AG10803 (cell line): ENCODE results near the gene LMTK3.

ENCODE experiments used
- DNase-seq: peaks from one replicate; pipeline ENCODE4 v3.0.0; 2010; ENCODE audit warnings: low read depth
- H3K4me3 ChIP-seq: 2 replicates; pipeline ENCODE4 v1.5.1; 2011; ENCODE audit warnings: mild to moderate bottlenecking, low read length, control low read depth
- TF ChIP-seq, protein P1 (sequence below): conservative IDR thresholded peaks from 2 replicates; pipeline ENCODE4 v1.5.1; 2011; ENCODE audit warnings: mild to moderate bottlenecking, low read length, control low read depth, inconsistent platforms

LMTK3 gene

DNA sequence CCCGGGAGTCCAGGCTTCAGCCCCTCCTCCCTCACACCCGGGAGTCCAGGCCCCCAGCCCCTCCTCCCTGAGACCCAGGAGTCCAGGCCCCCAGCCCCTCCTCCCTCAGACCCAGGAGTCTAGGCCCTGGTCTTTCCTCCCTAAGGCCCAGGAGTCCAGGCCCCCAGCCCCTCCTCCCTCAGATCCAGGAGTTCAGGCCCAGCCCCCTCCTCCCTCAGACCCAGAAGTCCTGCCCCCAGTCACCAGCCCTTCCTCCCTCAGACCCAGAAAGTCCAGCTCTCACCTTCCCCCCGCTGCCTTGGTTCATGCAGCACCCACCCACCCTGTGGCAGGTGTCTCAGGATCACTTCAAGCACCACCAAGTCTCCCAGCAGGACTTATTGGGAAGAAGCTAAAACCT, 28.3 kb downstream of the LMTK3 start:
- no peak for DNase-seq
- no peak overlapping the region for H3K4me3 ChIP-seq
- TF ChIP-seq, protein P1, sequence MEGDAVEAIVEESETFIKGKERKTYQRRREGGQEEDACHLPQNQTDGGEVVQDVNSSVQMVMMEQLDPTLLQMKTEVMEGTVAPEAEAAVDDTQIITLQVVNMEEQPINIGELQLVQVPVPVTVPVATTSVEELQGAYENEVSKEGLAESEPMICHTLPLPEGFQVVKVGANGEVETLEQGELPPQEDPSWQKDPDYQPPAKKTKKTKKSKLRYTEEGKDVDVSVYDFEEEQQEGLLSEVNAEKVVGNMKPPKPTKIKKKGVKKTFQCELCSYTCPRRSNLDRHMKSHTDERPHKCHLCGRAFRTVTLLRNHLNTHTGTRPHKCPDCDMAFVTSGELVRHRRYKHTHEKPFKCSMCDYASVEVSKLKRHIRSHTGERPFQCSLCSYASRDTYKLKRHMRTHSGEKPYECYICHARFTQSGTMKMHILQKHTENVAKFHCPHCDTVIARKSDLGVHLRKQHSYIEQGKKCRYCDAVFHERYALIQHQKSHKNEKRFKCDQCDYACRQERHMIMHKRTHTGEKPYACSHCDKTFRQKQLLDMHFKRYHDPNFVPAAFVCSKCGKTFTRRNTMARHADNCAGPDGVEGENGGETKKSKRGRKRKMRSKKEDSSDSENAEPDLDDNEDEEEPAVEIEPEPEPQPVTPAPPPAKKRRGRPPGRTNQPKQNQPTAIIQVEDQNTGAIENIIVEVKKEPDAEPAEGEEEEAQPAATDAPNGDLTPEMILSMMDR: no peak

DNA sequence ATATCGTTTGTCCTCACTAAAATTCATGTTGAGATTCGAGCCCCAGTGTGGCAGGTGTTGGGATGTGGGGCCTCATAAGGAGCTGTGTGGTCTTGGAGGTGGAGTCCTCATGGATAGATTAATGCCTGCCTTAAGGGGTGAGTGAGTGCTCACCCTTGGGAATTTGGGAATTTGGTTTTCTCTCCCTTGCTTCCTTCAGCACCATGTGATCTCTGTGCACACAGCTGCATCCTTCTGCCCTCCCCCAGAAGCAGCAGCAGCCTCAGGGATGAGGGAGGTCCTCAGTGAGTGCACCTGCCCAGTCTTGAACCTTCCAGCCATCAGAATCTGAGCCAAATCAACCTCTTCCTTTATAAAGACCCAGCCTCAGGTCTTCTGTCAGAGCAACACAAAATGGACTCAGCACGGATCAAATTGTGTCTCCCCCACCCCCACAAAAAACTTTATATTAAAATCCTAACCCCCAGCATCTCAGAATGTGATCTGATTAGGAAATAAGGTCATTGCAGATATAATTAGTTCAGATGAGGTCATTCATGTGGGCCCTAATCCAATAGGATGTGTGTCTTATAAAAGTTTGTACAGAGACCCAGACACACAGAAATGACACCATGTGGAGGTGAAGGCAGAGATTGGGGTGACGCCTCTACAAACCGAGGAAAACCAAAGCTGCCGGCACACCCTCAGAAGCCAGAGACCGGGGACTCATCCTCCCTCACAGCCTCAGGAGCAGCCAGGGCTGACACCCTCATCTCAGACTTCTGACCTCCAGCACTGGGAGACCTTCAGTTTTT, 29.6 kb downstream of the LMTK3 start:
- no peak overlapping the region for H3K4me3 ChIP-seq
- TF ChIP-seq, protein P1: no peak
- peak; percentile 55 for DNase-seq

DNA sequence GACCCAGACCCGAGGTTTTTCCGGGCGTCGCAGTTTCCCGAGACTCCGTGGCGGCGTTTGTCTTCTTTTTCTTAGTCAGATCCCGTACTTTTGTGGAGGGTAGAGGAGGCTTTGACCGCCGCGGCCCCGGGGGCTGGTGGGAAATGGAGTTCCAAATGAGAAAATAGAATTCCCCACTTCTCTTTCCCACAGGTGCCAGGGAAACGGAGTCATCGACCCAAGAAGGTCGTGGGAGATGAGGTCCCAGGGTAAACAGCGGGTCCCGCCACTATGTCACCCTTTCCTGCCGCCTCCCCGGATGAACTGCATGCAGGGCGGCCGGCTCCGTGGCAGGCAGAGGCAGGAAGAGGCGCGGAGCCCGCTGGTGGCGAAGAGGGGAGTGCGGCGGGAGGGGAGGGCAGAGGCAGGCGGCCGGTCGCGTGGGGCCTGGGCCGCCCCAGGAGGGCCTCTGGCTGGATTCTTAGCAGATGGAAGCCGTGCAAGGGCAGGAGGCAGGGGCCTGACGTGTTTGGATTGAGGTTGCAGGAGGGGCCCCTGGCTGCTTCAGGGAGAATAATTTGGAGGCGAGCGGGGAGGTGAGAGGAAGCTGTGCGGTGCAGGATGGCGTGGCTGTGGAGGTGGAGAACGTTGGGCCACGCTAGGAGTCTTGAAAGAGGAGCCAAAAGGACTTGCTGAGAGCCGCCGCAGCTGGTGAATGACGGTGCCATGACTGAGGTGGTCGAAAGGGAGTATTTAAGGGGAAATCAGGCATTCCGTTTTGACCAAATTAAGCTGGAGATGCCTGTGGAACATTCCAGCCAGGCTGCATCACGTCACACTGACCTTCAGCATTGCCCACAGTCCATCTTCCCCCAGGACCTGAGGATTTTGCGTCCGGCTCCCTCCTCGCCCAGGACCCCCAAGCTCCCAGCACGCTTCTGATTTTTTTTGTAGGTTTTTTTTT, 30.8 kb downstream of the LMTK3 start:
- peak overlapping the region; percentile 50 for H3K4me3 ChIP-seq
- TF ChIP-seq, protein P1: no peak
- peak; percentile 64 for DNase-seq

DNA sequence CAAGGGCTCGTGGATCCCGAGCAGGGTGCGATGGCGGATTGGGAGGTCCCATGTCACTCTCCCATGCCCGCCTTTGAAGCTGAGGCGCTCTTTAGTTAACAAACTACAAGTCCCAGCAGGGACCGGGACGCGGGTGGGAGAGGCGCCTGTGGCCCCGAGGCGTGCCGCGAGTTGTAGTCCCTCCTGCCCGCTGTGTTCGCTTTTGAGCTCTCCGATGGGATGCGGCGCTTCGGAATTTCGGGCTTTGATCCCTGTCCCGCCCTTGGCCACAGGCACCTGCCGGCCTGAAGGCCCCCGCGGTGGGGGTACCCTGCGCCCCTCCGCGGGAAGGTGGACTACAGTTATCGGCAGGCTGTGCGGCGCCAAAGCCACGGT, 31.5 kb downstream of the LMTK3 start:
- TF ChIP-seq, protein P1: no peak
- H3K4me3 ChIP-seq: peak overlapping the region; percentile 50
- peak; percentile 41 for DNase-seq

DNA sequence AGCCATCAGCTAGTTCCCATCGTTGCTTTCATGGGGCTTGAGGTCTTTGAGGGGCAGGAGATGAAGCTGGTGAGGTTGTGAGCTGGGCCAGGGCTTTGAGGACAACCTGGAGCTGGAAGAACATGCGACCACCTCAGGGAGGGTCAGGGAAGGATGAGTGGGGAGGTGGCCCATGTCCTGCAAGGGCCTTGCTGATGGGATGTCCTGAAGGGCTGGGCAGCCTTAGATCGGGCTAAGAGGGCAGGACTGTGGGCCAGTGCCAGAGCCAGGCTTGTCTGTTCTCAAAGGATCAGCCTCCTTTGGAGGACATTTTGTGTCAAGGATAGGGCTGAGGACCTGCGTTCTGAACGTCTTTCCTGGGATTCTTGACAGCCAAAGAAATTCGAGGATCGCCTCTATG, 31.9 kb downstream of the LMTK3 start:
- H3K4me3 ChIP-seq: no peak overlapping the region
- DNase-seq: no peak
- TF ChIP-seq, protein P1: no peak

DNA sequence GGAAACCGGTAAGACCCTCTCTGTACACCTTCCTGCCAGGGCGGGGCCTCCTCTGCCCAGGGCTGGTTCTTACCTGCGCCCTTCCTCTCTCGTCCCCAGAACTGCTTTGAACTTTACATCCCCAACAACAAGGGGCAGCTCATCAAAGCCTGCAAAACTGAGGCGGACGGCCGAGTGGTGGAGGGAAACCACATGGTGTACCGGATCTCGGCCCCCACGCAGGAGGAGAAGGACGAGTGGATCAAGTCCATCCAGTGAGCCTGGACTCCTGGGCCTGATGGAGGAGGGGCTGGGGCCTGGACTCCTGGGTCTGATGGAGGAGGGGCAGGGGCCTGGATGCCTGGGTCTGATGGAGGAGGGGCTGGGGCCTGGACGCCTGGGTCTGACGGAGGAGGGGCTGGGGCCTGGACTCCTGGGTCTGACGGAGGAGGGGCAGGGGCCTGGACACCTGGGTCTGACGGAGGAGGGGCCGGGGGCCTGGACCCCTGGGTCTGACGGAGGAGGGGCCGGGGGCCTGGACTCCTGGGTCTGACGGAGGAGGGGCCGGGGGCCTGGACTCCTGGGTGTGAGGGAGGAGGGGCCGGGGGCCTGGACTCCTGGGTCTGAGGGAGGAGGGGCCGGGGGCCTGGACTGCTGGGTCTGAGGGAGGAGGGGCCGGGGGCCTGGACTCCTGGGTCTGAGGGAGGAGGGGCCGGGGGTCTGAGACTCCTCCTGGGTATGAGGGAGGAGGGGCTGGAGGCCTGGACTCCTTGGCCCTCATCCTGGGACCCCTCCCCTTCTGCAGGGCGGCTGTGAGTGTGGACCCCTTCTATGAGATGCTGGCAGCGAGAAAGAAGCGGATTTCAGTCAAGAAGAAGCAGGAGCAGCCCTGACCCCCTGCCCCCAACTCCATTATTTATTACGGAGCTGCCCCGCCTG, 33.0 kb downstream of the LMTK3 start:
- TF ChIP-seq, protein P1: no peak
- no peak for DNase-seq
- no peak overlapping the region for H3K4me3 ChIP-seq
